Forelimb muscle (tissue), 1 donor: ENCODE results near the gene CEBPA. TPM values are rescaled to one million over a fixed set of nuclear protein-coding genes. Genes with fewer than 3 reads are reported as not detected.

Experiments used
- DNase-seq: peaks from one replicate; pipeline ENCODE4 v3.0.0-alpha.2; 2013; ENCODE audit warnings: low read depth
- polyA plus RNA-seq: library from polyadenylated mRNA; unstranded; fragments of 120-200 nt; gene quantifications from one replicate; pipeline ENCODE4 v1.2.1, GENCODE V29; 2013; ENCODE audit not compliant: insufficient read length

Gene CEBPA
- polyA plus RNA-seq, 1 donor = 4.4 TPM

- DNase-seq = no peak
These were observed 51.3 kb downstream of the CEBPA start for GRCh38 chr19:33251076-33251475.

- DNase-seq = no peak
These were observed 51.8 kb downstream of the CEBPA start for GRCh38 chr19:33250500-33250899.

Other genes starting within 250 kb of the CEBPA start
- gene RHPN2, start 237.6 kb downstream of the CEBPA start, polyA plus RNA-seq = 2.1 TPM
- 7.6 TPM for gene GPATCH1, start 221.4 kb downstream of the CEBPA start, polyA plus RNA-seq
- gene WDR88, start 170.4 kb downstream of the CEBPA start, polyA plus RNA-seq = 0.56 TPM
- gene LRP3, start 108.2 kb downstream of the CEBPA start, polyA plus RNA-seq = 19.2 TPM
- 8.0 TPM for gene SLC7A10, start 76.7 kb downstream of the CEBPA start, polyA plus RNA-seq
- 19.4 TPM for gene CEBPG, start 71.2 kb upstream of the CEBPA start, polyA plus RNA-seq
- gene PEPD, start 219.3 kb upstream of the CEBPA start, polyA plus RNA-seq = 36.7 TPM